Dedifferentiated amniotic fluid mesenchymal stem cell (primary cell): Measurements from ENCODE around the gene GBA3.
A peak's percentile ranks its signal among the peaks of the same experiment; 100 is the strongest.

Source experiments
- DNase-seq: peaks from one replicate; pipeline ENCODE4 v3.0.0-alpha.2; 2016; ENCODE audit errors: extremely low spot score

GBA3 gene

GRCh38 chr4:22692736-22693135 lies at the start of gene GBA3:
Gene GBA3 (plus strand): TSS chr4:22692937.
- DNase-seq = no peak

GRCh38 chr4:22643952-22644351 lies 48.8 kb upstream of the GBA3 start:
- no peak for DNase-seq

- DNase-seq = no peak
These were observed 47.1 kb upstream of the GBA3 start for GRCh38 chr4:22645481-22646182.

- no peak for DNase-seq
These were observed 43.7 kb upstream of the GBA3 start for GRCh38 chr4:22648996-22649395.

GRCh38 chr4:22650771-22651170 lies 42.0 kb upstream of the GBA3 start:
- no peak for DNase-seq

GRCh38 chr4:22653752-22654151 lies 39.0 kb upstream of the GBA3 start:
- DNase-seq = no peak

GRCh38 chr4:22661443-22661842 lies 31.3 kb upstream of the GBA3 start:
- no peak for DNase-seq

GRCh38 chr4:22667332-22667940 lies 25.3 kb upstream of the GBA3 start:
- DNase-seq = peak; percentile 29

GRCh38 chr4:22668301-22668700 lies 24.4 kb upstream of the GBA3 start:
- peak; percentile 88 for DNase-seq

GRCh38 chr4:22668702-22669101 lies 24.0 kb upstream of the GBA3 start:
- no peak for DNase-seq

GRCh38 chr4:22670956-22671355 lies 21.8 kb upstream of the GBA3 start:
- no peak for DNase-seq

GRCh38 chr4:22672519-22672918 lies 20.2 kb upstream of the GBA3 start:
- DNase-seq = no peak

- DNase-seq = no peak
These were observed 19.8 kb upstream of the GBA3 start for GRCh38 chr4:22672944-22673343.

GRCh38 chr4:22674700-22675099 lies 18.0 kb upstream of the GBA3 start:
- no peak for DNase-seq

- no peak for DNase-seq
These were observed 16.7 kb upstream of the GBA3 start for GRCh38 chr4:22676063-22676462.

- no peak for DNase-seq
These were observed 15.0 kb upstream of the GBA3 start for GRCh38 chr4:22677780-22678179.

- no peak for DNase-seq
These were observed 13.5 kb upstream of the GBA3 start for GRCh38 chr4:22678940-22679854.

- DNase-seq = no peak
These were observed 12.6 kb upstream of the GBA3 start for GRCh38 chr4:22680065-22680642.

GRCh38 chr4:22683726-22684125 lies 9.0 kb upstream of the GBA3 start:
- DNase-seq = no peak

- DNase-seq = no peak
These were observed 6.6 kb upstream of the GBA3 start for GRCh38 chr4:22686141-22686540.

- no peak for DNase-seq
These were observed 4.5 kb upstream of the GBA3 start for GRCh38 chr4:22688236-22688635.

- DNase-seq = no peak
These were observed 3.3 kb upstream of the GBA3 start for GRCh38 chr4:22689428-22689827.
